ENCODE results near the gene SLC15A1.

SLC15A1 gene

GRCh38 chr13:98752467-98753290, at the start of gene SLC15A1:
SLC15A1 (minus strand) TSS chr13:98752672; CDS start chr13:98752598, 74 bp downstream.
- H3K4me3 ChIP-seq (ENCODE audit: low read depth, low read length) = peak within 1 kb of the TSS; percentile 41

DNA sequence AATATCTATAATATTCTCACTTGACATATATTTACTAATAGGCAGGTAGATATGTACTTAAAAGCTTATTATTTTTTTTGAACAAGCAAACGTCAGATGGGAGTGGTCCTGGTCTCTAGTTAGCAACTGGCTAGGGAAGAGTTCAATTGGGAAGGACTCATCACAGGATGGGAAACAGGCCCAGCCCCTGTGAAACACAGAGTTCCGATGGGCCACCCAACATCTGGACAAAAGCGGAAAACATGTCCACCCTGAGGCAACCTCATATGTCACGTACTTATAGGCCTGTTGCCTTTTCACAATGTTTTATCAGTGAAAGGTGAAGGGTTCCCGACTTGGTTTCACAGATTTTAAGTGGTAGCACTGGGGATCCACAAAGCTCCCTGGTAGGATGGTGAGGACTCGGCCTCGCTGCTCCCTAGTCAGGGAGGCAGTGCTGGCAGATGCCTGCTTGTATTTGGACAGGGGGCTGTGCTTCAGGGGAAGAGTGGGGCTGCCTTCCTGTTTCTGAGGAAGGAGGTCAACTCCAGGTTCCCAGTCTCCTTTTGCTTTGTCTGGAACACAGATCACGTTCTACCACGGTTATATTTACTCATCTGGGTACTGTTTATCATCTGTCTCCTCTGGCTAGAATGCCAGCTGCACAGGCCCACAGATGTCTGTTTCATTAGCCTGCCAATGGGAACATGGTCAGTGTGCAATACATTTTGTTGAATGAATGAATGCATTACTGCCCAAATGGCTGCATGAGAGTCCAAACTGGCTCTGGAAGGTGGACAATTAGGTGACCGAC, 49.4 kb upstream of the SLC15A1 start:
- no peak overlapping the region for H3K4me3 ChIP-seq (ENCODE audit: low read depth, low read length)

GRCh38 chr13:98800078-98800477, 47.6 kb upstream of the SLC15A1 start:
- H3K4me3 ChIP-seq (ENCODE audit: low read depth, low read length) = no peak overlapping the region

GRCh38 chr13:98798849-98799645, 46.6 kb upstream of the SLC15A1 start:
- no peak overlapping the region for H3K4me3 ChIP-seq (ENCODE audit: low read depth, low read length)

GRCh38 chr13:98797456-98797855, 45.0 kb upstream of the SLC15A1 start:
- H3K4me3 ChIP-seq (ENCODE audit: low read depth, low read length) = no peak overlapping the region

DNA sequence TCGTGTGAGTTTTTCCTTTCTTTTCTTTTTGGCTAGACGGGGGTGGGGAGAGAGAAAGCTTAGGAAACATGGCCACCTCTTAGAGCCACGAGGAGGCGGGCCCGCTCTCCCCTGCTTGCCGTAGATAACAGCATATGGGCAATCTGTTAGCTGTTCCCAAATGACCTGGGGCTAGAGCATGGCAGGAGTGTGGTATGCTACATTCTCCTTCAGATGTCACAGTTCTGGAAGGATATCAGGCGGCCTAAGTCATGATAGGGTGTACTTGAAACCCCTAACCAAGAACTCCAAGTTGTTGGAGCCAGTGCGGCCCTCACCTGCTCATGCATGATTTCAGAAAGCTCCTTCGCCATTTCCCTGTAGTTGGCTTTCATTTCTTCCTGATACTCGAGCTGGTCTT, 44.3 kb upstream of the SLC15A1 start:
- no peak overlapping the region for H3K4me3 ChIP-seq (ENCODE audit: low read depth, low read length)

DNA sequence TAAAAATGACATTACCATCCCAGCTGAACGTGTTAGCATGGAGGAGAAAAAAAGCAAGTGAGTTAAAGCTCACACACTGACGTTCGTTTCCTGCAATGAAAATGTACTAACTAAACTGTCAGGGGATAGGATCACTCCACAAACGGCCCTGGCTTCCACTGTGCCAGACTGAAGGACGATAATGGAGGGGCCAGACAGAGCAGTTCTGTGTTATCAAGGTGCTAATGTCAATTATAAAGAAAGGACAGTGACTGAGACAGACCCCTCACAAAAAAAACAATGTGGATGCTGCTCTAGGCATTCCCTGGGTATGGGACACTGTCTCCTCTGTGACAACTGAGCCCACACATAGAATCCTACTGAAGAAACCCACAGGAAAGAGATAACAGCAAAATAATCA, 43.7 kb upstream of the SLC15A1 start:
- no peak overlapping the region for H3K4me3 ChIP-seq (ENCODE audit: low read depth, low read length)

- no peak overlapping the region for H3K4me3 ChIP-seq (ENCODE audit: low read depth, low read length)
These were observed 42.7 kb upstream of the SLC15A1 start for GRCh38 chr13:98795220-98795619.

DNA sequence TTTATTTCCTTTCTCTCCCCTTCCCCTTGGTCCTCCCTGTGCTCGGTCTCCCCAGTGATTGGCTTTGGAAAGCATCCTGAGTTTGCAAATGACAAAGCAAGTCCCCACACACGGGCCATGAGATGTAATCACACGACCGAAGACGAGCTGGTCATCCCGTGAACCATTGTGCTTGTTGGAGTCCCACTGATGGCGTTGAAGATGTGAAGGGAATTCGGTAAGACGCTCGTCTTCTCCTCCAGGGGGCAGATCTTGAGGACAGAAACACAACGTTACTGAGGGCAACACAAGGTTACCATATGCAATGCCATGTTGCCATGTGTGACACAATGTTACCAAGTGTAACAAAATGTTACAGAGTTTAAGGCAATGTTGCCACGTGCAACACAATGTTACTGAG, 42.0 kb upstream of the SLC15A1 start:
- H3K4me3 ChIP-seq (ENCODE audit: low read depth, low read length) = no peak overlapping the region

DNA sequence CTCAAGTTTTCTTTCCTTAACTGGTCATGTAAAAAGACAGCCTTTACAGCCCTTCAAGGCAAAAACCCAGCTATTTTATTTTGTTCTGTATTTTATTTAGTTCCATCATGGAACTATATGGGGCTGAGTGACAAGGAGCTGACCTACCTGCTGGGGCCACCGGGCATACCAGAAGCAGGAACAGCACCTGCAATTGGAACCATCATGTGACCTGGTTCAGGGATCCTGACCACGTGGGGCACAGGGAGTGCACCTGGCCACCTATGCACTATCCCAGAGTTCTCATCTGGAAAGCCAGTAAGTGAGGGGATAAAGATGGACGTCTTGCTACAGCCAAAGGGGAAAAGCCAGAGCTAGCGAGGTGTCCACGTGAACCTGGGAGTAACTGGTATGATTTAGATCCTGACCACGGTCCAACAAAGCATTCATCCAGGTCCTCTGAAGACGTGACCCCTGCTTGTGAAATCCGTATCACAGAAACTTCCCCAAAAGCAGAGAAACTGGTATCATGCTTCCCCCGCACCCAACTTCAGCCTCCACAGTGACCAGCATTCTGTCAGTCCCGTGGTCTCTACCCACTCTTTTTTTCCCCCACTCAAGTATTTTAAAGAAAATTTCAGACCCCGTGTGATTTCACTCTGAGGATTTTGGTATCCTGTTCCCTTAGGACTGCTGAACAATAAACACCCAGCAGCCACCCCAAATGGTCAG, 40.5 kb upstream of the SLC15A1 start:
- H3K4me3 ChIP-seq (ENCODE audit: low read depth, low read length) = no peak overlapping the region

DNA sequence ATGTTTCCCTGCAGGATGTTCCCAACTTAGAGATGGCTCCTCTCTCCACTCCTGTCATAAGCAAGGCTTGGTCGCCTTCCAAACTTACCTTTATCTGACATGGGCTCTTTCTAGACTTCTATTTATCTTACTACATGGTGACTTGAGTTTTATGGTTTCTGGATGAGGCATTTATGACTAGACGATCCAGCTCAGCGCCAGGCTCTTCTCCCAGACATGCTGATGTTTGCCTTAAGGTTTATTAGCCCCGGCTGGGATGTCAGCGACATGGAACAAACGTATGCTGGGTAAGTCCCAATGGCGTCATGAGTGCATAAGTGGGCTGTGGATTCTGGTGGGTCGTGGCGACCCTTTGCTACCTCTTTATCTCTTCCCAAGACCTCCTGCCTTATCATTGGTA, 39.8 kb upstream of the SLC15A1 start:
- no peak overlapping the region for H3K4me3 ChIP-seq (ENCODE audit: low read depth, low read length)

GRCh38 chr13:98791611-98792010, 39.1 kb upstream of the SLC15A1 start:
- no peak overlapping the region for H3K4me3 ChIP-seq (ENCODE audit: low read depth, low read length)

GRCh38 chr13:98787996-98788395, 35.5 kb upstream of the SLC15A1 start:
- H3K4me3 ChIP-seq (ENCODE audit: low read depth, low read length) = no peak overlapping the region

- no peak overlapping the region for H3K4me3 ChIP-seq (ENCODE audit: low read depth, low read length)
These were observed 34.7 kb upstream of the SLC15A1 start for GRCh38 chr13:98787173-98787572.

GRCh38 chr13:98786023-98786422, 33.6 kb upstream of the SLC15A1 start:
- no peak overlapping the region for H3K4me3 ChIP-seq (ENCODE audit: low read depth, low read length)

- no peak overlapping the region for H3K4me3 ChIP-seq (ENCODE audit: low read depth, low read length)
These were observed 32.9 kb upstream of the SLC15A1 start for GRCh38 chr13:98785405-98785804.

- no peak overlapping the region for H3K4me3 ChIP-seq (ENCODE audit: low read depth, low read length)
These were observed 32.2 kb upstream of the SLC15A1 start for GRCh38 chr13:98784666-98785065.

DNA sequence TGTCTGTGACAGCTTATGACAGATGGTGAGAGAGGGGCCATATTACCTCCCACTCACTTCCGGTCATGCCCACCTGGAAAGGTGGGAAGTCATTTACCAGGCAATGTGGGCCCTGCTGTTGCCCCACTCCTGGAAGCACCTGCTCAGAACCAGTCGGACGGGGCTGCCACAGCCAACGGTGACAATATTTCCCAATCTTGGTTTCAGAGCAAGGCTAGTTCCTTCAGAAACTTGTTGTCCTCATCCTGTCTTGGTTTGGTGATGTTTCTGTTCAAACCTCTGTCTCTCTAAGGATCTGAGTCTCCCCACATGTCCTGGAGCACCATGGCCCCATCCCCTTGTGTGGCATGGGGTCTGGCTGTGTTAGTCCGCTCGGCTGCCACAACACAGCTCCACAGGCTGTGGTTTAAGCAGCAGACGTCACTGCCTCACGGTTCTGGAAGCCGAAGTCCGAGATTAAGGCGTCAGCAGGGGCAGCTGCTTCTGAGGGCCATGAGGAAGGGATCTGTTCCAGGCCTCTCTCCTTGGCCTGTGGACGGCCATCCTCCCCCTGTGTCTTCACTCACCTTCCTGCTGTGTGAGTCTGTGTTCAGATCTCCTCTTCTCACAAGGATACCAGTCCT, 31.5 kb upstream of the SLC15A1 start:
- no peak overlapping the region for H3K4me3 ChIP-seq (ENCODE audit: low read depth, low read length)

GRCh38 chr13:98782654-98783053, 30.2 kb upstream of the SLC15A1 start:
- H3K4me3 ChIP-seq (ENCODE audit: low read depth, low read length) = no peak overlapping the region

GRCh38 chr13:98781905-98782304, 29.4 kb upstream of the SLC15A1 start:
- no peak overlapping the region for H3K4me3 ChIP-seq (ENCODE audit: low read depth, low read length)
